Ramos (cell line): ENCODE results near the gene DDX60.
"Not testable (repeated sequence)": the region's sequence is repeated elsewhere in the genome, so short reads cannot be mapped to it uniquely, and the experiment has no call there.

ENCODE experiments used
- in situ Hi-C: fragments of 300-500 bp; cut with MboI; formaldehyde crosslinking; loops from one replicate; pipeline ENCODE4 v1.14.3; 2022; ENCODE audit warnings: low sequenced_read_pairs; ENCODE audit not compliant: unreplicated experiment

Gene DDX60

DNA sequence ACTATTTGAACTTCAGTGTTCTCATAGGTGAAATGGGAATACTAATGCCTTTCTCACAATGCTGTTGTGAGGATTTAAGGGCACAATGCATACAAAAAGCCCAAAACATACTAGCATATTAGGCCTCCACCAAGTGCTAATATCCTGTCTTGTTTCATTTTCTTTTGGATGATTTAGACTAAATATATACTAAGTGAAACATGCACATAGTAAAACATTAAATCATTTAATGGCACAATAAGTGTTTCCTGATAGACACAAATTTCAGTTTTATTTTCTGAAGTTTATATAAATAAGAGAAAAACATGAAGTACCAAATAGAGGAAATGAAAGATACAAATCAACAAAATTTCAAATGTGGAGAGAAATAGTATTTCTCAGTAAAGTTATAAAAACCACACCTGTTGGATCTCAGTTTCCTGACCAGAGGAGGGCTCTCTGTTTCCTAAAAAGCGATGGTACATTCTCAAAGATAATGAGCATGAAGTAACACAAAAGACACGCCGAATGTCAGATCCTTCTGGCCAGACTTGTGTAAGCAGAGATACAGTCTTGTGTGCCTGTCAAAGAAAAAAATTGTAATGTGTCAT is 25.1 kb downstream of the DDX60 start:
- in situ Hi-C loops = no loop called here

- in situ Hi-C loops = no loop called here
Observed at GRCh38 chr4:168291242-168291641, 27.3 kb downstream of the DDX60 start.

GRCh38 chr4:168285850-168286249 is 32.7 kb downstream of the DDX60 start:
- in situ Hi-C loops = not testable (repeated sequence)

- in situ Hi-C loops = no loop called here
Observed at GRCh38 chr4:168279556-168279955, 39.0 kb downstream of the DDX60 start.

- in situ Hi-C loops = no loop called here
Observed at GRCh38 chr4:168275836-168276235, 42.7 kb downstream of the DDX60 start.

DNA sequence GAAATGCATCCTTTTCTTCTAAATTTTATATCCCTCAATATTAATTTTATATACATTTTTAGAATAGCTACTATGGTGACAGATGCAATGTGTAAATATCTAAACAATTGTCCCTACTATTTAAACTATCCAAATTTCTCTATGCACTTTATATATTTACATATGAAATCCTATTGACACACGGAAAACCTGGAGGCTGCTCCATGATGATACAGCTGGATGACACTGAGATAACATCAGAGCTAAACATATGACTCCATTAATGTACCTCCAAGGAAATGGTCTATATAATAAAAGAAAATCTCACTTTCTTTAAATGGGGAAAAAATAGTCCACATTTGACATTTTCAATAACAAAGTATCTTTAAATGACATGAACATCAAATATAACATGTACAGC is 43.7 kb downstream of the DDX60 start:
- in situ Hi-C loops = no loop called here

DNA sequence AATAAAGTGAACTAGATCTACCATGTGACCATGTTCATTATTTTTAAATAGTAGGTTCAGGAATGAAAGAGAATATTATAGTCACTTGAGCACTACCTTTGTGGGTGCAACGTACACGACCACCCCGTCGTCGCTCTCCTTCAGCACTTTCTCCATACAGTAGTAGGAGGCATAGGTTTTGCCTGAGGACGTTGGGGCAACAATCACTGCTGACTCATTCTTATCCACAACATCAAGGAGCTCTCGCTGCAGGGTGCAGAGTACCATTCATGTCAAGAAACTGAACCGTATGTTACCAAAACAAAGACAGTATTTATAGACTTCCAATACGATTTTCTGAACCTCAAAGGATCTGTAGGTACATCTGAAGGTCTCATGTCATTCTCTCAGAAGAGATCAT is 44.7 kb downstream of the DDX60 start:
- in situ Hi-C loops = no loop called here

GRCh38 chr4:168272488-168272887 is 46.1 kb downstream of the DDX60 start:
- in situ Hi-C loops = no loop called here

DNA sequence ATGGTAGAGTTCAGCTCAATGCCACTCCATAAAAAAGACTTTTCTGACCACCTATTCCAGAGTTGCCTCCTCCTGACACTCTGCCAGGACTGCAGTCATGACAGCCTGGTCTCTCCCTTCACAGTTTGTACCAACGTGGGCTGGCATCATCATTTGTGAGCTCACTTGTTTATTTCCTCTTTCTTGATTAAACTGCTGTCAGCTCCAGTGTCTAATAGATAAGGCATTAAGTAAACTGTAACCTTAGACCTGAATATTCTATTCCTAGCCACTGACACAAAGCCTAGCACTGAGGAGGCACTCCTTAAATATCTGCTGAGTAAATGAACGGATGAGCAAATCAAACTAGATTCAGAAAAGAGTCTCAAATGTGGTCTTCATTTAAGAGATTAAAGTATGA is 48.7 kb downstream of the DDX60 start:
- in situ Hi-C loops = no loop called here

- in situ Hi-C loops = no loop called here
Observed at GRCh38 chr4:168265327-168265726, 53.2 kb downstream of the DDX60 start.

DNA sequence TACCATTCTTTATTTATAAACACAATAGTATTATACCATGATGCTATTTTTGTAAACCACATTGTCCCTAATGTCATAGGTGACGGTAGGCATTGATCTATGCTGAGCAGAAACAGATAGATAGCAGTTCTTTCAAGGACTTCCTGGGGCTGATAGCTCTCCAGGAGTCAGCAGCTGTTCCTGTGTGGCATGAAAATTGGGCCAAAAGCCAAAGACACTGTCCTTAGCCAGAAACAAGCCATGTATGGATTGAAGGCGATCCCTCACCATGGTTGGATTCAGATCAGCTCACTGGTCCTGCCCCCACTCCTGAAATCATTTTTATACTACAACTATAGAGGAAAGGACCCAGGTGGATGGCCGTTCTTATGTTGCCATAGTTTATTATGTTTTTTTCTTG is 53.6 kb downstream of the DDX60 start:
- in situ Hi-C loops = no loop called here

DNA sequence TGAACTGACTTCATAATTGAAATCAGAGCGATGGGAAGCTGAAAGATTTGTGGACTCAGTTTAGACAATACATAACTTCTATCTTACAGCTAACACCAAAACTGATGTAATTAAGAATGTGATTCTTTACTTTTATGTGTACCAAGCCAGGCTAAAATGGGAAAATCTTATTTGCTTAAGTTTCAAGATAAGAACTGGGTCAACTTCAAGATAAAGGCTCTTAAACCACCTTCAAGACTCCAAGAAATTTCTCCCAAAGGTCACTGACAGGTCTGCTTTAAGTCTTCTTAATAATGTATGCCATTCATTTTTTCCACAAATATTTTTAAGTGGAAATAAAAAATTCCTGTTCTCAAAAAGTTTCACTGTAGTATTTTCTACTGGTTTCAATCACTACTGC is 55.5 kb downstream of the DDX60 start:
- in situ Hi-C loops = no loop called here

DNA sequence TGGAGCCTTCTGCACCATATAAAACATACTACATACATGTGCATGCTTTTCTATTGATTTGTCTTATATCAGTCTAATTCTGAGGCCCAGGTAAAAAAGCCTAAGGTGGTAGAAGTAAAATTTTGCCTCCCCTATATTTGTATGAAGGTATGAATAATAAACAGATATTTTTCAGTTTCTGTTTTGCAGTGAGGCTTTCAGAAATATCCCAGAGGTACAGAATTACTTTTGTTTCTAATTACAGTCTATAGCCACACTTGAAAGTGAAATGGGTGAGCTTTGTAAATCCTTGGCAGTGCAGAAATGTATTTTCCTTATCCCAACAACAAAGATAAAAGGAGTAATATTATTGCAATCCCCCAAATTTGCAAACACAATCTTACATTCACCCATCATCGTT is 59.5 kb downstream of the DDX60 start:
- in situ Hi-C loops = no loop called here

DNA sequence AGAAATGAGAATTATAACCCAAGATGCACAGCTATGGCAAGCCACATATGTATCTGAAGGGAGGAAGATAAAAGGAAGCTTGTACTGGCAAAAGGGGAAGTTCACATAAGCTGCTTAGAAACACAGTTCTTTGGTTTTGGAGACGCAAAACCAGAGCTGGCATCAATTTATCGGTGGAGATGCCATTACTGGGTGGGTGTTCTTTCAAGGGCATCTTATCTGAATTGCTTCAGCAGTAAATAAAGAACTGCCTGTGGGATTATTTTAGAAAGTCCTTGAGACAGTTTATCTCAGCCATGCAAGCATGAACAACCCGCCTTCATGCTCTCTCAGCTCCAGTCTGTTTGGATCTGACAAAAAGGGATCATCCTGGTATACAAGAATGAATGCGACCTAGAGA is 60.8 kb downstream of the DDX60 start:
- in situ Hi-C loops = no loop called here

- in situ Hi-C loops = no loop called here
Observed at GRCh38 chr4:168248176-168248710, 70.3 kb downstream of the DDX60 start.

DNA sequence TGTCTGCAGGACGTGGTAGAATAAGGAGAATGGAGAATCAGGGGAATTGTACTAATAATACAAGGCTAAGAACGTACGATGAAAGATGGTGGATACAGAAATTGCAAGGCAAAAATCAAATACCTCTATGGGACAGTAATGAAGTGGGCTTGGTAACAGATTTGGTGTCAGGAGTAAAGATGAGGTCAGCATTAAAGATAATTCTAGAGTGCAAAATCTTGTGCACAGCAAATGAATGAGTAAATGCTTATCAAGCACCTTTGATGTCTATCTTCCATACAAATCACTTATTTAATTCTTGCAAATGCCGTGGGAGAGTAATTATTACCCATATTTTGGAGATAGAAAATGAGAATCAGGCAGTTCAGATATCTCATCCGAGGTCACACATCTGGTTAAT is 70.9 kb downstream of the DDX60 start:
- in situ Hi-C loops = no loop called here

DNA sequence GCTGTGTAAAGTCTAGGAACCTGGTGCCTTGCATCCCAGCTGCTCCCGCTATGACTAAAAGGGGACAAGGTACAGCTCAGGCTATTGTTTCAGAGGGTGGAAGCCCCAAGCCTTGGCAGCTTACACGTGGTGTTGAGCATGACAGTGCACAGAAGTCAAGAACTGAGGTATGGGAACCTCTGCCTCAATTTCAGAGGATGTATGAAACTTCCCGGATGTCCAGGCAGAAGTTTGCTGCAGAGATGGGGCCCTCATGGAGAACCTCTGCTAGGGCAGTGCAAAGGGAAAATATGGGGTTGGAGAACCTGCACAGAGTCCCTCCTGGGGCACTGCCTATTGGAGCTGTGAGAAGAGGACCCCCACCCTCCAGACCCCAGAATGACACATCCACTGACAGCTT is 76.6 kb downstream of the DDX60 start:
- in situ Hi-C loops = no loop called here

- in situ Hi-C loops = no loop called here
Observed at GRCh38 chr4:168240821-168241220, 77.7 kb downstream of the DDX60 start.

DNA sequence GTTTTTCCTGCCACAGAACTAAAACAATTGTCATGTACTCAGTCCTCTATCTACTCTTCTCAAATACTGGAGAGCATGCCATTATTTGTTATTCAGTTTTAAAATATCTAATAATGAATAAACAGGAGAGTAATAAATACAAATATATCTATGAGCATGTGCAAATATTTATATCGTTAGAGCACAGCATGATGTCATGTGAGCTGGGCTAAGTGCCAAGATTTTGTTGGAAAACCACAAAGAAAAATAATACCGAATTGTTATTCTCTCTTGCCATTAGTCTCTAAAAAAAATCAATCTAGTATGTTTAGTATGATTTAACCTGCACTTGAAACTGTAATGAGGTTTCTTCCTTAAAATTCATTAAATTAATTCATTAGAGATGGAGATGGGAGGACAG is 97.3 kb downstream of the DDX60 start:
- in situ Hi-C loops = no loop called here

- in situ Hi-C loops = no loop called here
Observed at GRCh38 chr4:168220893-168221292, 97.7 kb downstream of the DDX60 start.

GRCh38 chr4:168218645-168219044 is 99.9 kb downstream of the DDX60 start:
- in situ Hi-C loops = no loop called here

GRCh38 chr4:168213511-168213910 is 105.0 kb downstream of the DDX60 start:
- in situ Hi-C loops = not testable (repeated sequence)

- in situ Hi-C loops = no loop called here
Observed at GRCh38 chr4:168212656-168213055, 105.9 kb downstream of the DDX60 start.
